ENCODE results near the gene MYLK4. TPM values are rescaled to one million over a fixed set of nuclear protein-coding genes. Genes with fewer than 3 reads are reported as not detected.

MYLK4 gene
- total RNA-seq, 2 donors from 2014 or later = 0.20 to 0.35 TPM

DNA sequence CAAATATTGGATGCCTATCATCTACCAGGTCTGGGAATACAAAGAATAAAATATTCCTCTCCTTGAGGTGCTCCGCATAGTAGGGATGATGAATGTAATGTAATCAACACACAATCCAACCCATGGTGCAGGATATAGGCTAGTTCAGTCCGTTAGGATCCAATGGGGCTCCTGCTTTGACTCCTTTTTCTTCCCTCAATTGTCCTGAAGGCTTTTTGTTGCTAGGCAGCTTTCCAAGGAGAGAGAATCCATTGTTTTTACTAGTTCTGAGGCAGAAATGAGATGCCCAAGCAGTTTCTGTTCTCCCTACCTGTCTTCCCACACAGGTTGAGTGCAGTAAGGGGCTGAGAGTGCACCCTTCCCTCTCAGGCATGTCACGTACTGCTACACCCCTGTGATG, 26.5 kb upstream of the MYLK4 start:
- Histone ChIP-seq H3K9ac (ENCODE audit: low read depth in 2 of 2, low read length in 2 of 2) (no peak overlapping the region), H3K36me3 (no peaks in the 10 kb centered on the region), H3K4me3 (no peak overlapping the region), H3K27me3 (no peaks in the 10 kb centered on the region), H3K4me1 (no peaks in the 10 kb centered on the region), H3K9me3 (no peaks in the 10 kb centered on the region), H3K27ac (no peak overlapping the region)
- intact Hi-C loops (cut with DNase I) = no loop called here
- TF ChIP-seq CTCF (IDR thresholded peaks at IDR 0.05) = no peak
- no peak for DNase-seq

- intact Hi-C loops (cut with DNase I) = no loop called here
- no peak overlapping the region for H3K27ac ChIP-seq
- no peaks in the 10 kb centered on the region for H3K27me3 ChIP-seq
- DNase-seq = no peak
- H3K9ac ChIP-seq (ENCODE audit: low read depth in 2 of 2, low read length in 2 of 2) = no peak overlapping the region
- H3K4me3 ChIP-seq = no peak overlapping the region
- H3K4me1 ChIP-seq = peaks cover 4% of the 10 kb centered on the region
- no peaks in the 10 kb centered on the region for H3K36me3 ChIP-seq
- no peaks in the 10 kb centered on the region for H3K9me3 ChIP-seq
- TF ChIP-seq CTCF (IDR thresholded peaks at IDR 0.05) = no peak
Observed at GRCh38 chr6:2775003-2775402, 24.3 kb upstream of the MYLK4 start.

DNA sequence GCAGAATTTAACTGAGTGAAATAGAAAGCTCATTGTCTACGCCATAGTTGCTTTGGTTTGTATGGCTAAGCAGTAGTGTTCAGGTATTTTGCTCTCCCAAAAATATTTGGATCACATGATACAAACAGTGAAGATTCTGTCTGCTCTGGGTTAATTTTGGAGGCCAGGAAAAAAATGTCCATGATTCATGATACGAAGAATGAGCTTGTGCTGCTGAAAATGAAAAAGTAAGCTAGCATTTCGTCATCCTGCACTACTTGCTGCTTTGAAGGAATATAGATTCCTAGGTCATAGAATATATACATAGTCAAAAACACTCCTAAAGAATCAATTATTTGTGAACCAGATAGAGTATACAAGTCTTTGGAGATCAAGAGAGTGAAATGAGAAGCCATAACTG, 22.7 kb upstream of the MYLK4 start:
- H3K9ac ChIP-seq (ENCODE audit: low read depth in 2 of 2, low read length in 2 of 2) = no peak overlapping the region
- no peak overlapping the region for H3K4me3 ChIP-seq
- H3K9me3 ChIP-seq = no peaks in the 10 kb centered on the region
- H3K36me3 ChIP-seq = no peaks in the 10 kb centered on the region
- intact Hi-C loops (cut with DNase I) = no loop called here
- peaks cover 6% of the 10 kb centered on the region for H3K4me1 ChIP-seq
- DNase-seq = no peak
- TF ChIP-seq CTCF (IDR thresholded peaks at IDR 0.05) = no peak
- no peak overlapping the region for H3K27ac ChIP-seq
- H3K27me3 ChIP-seq = no peaks in the 10 kb centered on the region

GRCh38 chr6:2772840-2773239, 22.1 kb upstream of the MYLK4 start:
- TF ChIP-seq CTCF (IDR thresholded peaks at IDR 0.05) = no peak
- H3K36me3 ChIP-seq = no peaks in the 10 kb centered on the region
- no peak for DNase-seq
- H3K4me3 ChIP-seq = no peak overlapping the region
- no peak overlapping the region for H3K27ac ChIP-seq
- intact Hi-C loops (cut with DNase I) = no loop called here
- H3K9ac ChIP-seq (ENCODE audit: low read depth in 2 of 2, low read length in 2 of 2) = no peak overlapping the region
- no peaks in the 10 kb centered on the region for H3K9me3 ChIP-seq
- H3K27me3 ChIP-seq = no peaks in the 10 kb centered on the region
- H3K4me1 ChIP-seq = peaks cover 12% of the 10 kb centered on the region

DNA sequence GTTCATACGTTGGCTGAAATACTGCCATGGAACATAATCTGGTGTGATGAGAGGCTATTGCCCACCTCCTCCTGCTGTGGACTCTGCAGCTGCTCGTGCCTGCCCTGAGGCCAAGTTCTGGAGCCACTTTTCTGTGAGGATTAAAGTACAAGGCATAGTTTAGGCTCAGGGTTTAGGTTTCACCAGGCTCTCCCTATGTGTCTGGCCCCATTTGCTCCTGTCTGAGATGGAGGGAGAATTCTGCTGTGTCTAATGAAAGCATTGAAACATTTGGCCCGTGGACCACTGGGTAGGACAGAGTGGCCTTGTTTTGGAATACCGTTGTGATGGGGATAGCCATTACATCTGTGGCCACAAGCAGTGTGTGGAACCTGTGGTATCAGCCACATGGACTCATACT, 20.4 kb upstream of the MYLK4 start:
- no peak overlapping the region for H3K9ac ChIP-seq (ENCODE audit: low read depth in 2 of 2, low read length in 2 of 2)
- H3K4me3 ChIP-seq = no peak overlapping the region
- H3K9me3 ChIP-seq = no peaks in the 10 kb centered on the region
- no peak for TF ChIP-seq CTCF (IDR thresholded peaks at IDR 0.05)
- no peak for DNase-seq
- no peaks in the 10 kb centered on the region for H3K27me3 ChIP-seq
- H3K27ac ChIP-seq = no peak overlapping the region
- H3K4me1 ChIP-seq = peaks cover 17% of the 10 kb centered on the region
- intact Hi-C loops (cut with DNase I) = no loop called here
- H3K36me3 ChIP-seq = no peaks in the 10 kb centered on the region

DNA sequence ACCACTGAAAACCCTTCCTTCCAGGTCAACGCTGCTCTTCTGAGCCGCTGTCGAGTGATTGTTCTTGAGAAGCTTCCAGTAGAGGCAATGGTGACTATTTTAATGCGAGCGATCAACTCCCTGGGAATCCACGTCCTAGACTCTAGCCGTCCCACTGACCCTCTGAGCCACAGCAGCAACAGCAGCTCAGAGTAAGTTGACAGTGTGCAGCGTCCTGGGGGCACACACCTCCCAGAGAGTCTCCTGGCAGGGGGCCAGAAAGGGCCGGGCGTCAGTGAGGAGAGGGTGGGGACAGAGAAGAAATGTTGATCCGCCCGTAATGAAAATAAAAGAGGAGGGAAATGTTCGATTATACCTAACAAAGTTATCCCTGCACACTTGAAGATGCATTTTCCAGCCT, 19.4 kb upstream of the MYLK4 start:
- Histone ChIP-seq H3K4me3 (no peak overlapping the region), H3K9me3 (no peaks in the 10 kb centered on the region), H3K36me3 (no peaks in the 10 kb centered on the region), H3K27me3 (no peaks in the 10 kb centered on the region), H3K27ac (no peak overlapping the region), H3K9ac (ENCODE audit: low read depth in 2 of 2, low read length in 2 of 2) (no peak overlapping the region), H3K4me1 (peaks cover 17% of the 10 kb centered on the region)
- no peak for DNase-seq
- no peak for TF ChIP-seq CTCF (IDR thresholded peaks at IDR 0.05)
- intact Hi-C loops (cut with DNase I) = no loop called here
